Activated CD8-positive, alpha-beta T cell treated with anti-CD3 and anti-CD28 coated beads for 36 hours (primary cell): ENCODE data around the gene NLRC3. TPM values are rescaled to one million over a fixed set of nuclear protein-coding genes. Genes with fewer than 3 reads are reported as not detected.
A peak's percentile ranks its signal among the peaks of the same experiment; 100 is the strongest.

ENCODE experiments used
- ATAC-seq: fragments of 200-7000 bp; cut with Tn5 transposase; one replicate; pipeline ENCODE4 v1.10.0; 2021; ENCODE audit warnings: mild to moderate bottlenecking, moderate library complexity
- CTCF ChIA-PET: fragments of 350-600 bp; sonication (Branson Sonifier 250); formaldehyde crosslinking; loops from one replicate; lab custom pipeline; 2021; ENCODE audit warnings: antibody characterized with exemption; lab: Charles Lee
- POLR2A ChIA-PET: fragments of 350-600 bp; sonication (Branson Sonifier 250); formaldehyde crosslinking; loops from one replicate; lab custom pipeline; 2021; ENCODE audit warnings: antibody characterized with exemption; lab: Charles Lee
- DNase-seq: peaks from one replicate; pipeline ENCODE4 v3.0.0-alpha.2; 2020
- H3K27ac Mint-ChIP-seq: one replicate; pipeline ENCODE4 v1.8.0; 2021; ENCODE audit warnings: mild to moderate bottlenecking, mixed read lengths
- H3K27me3 Mint-ChIP-seq: one replicate; pipeline ENCODE4 v1.8.0; 2021; ENCODE audit warnings: mixed read lengths
- H3K36me3 Mint-ChIP-seq: one replicate; pipeline ENCODE4 v1.8.0; 2021; ENCODE audit warnings: low read depth, mixed read lengths
- H3K4me1 Mint-ChIP-seq: one replicate; pipeline ENCODE4 v1.8.0; 2021; ENCODE audit warnings: low read depth, mixed read lengths
- H3K4me3 Mint-ChIP-seq: one replicate; pipeline ENCODE4 v1.8.0; 2021; ENCODE audit warnings: mild to moderate bottlenecking, moderate library complexity, mixed read lengths
- H3K9me3 Mint-ChIP-seq: one replicate; pipeline ENCODE4 v1.8.0; 2021; ENCODE audit warnings: mixed read lengths
- intact Hi-C: fragments of 100-400 bp; cut with micrococcal nuclease; formaldehyde crosslinking; loops from one replicate; pipeline ENCODE4 v1.10.0; 2022
- total RNA-seq, 2 experiments: library from RNA; stranded (reverse); gene quantifications; one replicate each; pipeline ENCODE4 v1.2.3, GENCODE V29; 2021
- TF ChIP-seq, protein P1 (sequence below): fragments of 200-600 bp; IDR thresholded peaks from one replicate; pipeline ENCODE4 v1.8.0; 2022; ENCODE audit warnings: antibody characterized with exemption, mild to moderate bottlenecking

NLRC3 gene, protein sequence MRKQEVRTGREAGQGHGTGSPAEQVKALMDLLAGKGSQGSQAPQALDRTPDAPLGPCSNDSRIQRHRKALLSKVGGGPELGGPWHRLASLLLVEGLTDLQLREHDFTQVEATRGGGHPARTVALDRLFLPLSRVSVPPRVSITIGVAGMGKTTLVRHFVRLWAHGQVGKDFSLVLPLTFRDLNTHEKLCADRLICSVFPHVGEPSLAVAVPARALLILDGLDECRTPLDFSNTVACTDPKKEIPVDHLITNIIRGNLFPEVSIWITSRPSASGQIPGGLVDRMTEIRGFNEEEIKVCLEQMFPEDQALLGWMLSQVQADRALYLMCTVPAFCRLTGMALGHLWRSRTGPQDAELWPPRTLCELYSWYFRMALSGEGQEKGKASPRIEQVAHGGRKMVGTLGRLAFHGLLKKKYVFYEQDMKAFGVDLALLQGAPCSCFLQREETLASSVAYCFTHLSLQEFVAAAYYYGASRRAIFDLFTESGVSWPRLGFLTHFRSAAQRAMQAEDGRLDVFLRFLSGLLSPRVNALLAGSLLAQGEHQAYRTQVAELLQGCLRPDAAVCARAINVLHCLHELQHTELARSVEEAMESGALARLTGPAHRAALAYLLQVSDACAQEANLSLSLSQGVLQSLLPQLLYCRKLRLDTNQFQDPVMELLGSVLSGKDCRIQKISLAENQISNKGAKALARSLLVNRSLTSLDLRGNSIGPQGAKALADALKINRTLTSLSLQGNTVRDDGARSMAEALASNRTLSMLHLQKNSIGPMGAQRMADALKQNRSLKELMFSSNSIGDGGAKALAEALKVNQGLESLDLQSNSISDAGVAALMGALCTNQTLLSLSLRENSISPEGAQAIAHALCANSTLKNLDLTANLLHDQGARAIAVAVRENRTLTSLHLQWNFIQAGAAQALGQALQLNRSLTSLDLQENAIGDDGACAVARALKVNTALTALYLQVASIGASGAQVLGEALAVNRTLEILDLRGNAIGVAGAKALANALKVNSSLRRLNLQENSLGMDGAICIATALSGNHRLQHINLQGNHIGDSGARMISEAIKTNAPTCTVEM
- total RNA-seq: 10 to 100 TPM; 17.9 to 19.8 TPM

DNA sequence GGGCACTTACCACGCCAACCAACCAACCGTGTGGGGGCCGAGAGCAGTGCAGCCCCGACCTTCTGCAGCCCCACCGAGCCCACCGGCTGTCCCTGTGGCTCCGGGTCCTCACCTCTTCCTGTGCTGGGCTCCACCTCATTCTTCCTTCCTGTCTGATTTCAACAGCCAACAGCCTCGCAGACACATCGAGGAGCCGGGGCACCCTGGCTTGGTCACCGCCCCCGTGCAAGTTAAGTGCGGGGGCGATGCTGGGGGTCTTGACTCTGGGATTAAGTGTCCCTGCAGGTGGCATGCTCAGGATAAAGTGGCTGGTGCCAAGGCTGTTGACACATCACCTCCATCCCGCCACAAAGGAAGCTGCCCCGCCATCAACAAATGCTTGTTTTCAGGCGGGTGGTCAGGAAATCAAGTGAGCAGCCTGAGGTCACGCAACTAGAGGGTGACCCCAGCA, at the start of gene NLRC3:
Gene NLRC3 (minus strand): TSS at position 102 of the 451 bp plus-strand sequence. CDS start 12,367 bp downstream, outside the sequence.
- peak within 1 kb of the TSS; percentile 99 for H3K4me3 Mint-ChIP-seq
- peaks cover 45% of the 10 kb centered on the region for H3K4me1 Mint-ChIP-seq
- peak within 1 kb of the TSS; percentile 98 for H3K27ac Mint-ChIP-seq
- peak; percentile 40 for ATAC-seq
- POLR2A ChIA-PET: interaction anchor here (1.1 to 1.4 kb wide), 3 partner anchors 34 to 60 kb away, joined by 3 to 4 read pairs (median 3); partner anchors contain the start of gene SLX4
- H3K36me3 Mint-ChIP-seq: peaks cover 7% of the 10 kb centered on the region
- TF ChIP-seq, protein P1, sequence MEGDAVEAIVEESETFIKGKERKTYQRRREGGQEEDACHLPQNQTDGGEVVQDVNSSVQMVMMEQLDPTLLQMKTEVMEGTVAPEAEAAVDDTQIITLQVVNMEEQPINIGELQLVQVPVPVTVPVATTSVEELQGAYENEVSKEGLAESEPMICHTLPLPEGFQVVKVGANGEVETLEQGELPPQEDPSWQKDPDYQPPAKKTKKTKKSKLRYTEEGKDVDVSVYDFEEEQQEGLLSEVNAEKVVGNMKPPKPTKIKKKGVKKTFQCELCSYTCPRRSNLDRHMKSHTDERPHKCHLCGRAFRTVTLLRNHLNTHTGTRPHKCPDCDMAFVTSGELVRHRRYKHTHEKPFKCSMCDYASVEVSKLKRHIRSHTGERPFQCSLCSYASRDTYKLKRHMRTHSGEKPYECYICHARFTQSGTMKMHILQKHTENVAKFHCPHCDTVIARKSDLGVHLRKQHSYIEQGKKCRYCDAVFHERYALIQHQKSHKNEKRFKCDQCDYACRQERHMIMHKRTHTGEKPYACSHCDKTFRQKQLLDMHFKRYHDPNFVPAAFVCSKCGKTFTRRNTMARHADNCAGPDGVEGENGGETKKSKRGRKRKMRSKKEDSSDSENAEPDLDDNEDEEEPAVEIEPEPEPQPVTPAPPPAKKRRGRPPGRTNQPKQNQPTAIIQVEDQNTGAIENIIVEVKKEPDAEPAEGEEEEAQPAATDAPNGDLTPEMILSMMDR: no peak
- no peaks in the 10 kb centered on the region for H3K9me3 Mint-ChIP-seq
- intact Hi-C loops: loop anchor here (10.0 kb wide), 1 partner anchor 73 kb away; the partner anchor contains the start of gene CLUAP1
- DNase-seq: peak; percentile 75
- no peaks in the 10 kb centered on the region for H3K27me3 Mint-ChIP-seq
- CTCF ChIA-PET: no interaction called here

DNA sequence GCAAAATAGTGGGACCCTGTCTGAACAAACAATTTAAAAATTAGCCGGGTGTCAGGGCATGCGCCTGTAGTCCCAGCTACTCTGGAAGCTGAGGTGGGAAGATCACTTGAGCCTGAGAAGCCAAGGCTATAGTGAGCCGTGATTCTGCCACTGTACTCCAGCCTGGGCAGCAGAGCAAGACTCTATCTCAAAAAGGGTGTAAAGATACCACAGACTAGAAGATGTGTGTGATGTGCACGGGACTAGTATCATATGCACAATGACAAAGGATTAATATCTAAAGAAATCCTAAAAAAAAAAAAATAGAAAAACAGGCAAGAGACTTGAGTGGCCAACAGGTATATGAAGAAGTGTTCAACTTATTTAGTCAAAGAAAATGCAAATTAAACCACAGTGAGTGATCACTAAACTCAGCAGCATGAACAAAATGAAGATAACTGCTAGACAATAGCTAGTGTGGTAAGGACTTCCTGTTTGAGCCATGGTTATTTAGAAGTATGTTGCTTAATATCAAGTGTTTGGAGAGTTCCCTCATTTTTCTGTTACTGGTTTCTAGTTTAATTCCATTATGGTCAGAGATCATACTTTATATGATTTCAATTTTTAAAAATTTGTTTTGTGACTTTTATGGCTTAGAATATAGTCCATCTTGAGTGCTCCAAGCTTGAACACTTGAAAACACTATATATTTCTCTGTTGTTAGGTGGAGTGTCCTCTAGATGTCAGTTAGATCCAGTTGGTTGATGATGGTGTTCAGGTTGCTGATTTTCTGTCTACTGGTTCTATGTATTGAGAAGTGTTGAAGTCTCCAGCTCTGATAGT, 48.9 kb upstream of the NLRC3 start:
- Mint-ChIP-seq H3K9me3 (no peaks in the 10 kb centered on the region), H3K4me3 (no peak overlapping the region), H3K36me3 (no peaks in the 10 kb centered on the region), H3K27me3 (no peaks in the 10 kb centered on the region), H3K4me1 (peaks cover 31% of the 10 kb centered on the region), H3K27ac (peak overlapping the region; percentile 80)
- ChIA-PET CTCF (interaction anchor here (0.6 to 1.9 kb wide), 7 partner anchors 12 to 536 kb away, joined by 3 to 6 read pairs (median 3); partner anchors contain the start of gene SLX4), POLR2A (interaction anchor here (1.0 kb wide), 2 partner anchors 12 to 14 kb away, joined by 3 read pairs; no protein-coding TSS in a partner anchor)
- ATAC-seq: peak; percentile 89
- DNase-seq: no peak
- TF ChIP-seq, protein P1: no peak
- intact Hi-C loops: no loop called here

DNA sequence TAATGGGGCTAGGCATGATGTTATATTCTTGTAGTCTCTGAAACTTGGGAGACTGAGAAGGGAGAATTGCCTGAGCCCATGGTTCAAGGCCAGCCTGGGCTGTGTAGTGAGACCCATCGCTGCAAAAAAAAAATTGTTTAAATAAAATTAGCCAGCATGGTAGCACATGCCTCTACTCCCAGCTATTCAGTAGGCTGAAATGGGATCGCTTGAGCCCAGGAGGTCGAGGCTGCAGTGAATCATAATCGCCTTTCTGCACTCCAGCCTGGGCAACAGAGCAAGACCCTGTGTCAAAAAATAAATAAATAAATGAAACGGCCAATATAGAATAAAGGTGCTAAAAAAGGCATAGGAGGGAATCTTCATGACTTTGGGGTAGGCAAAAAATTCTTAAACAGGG, 48.1 kb upstream of the NLRC3 start:
- CTCF ChIA-PET: interaction anchor here (1.4 to 1.9 kb wide), 2 partner anchors 13 to 101 kb away, joined by 3 to 5 read pairs; partner anchors contain the start of gene SLX4
- Mint-ChIP-seq H3K4me3 (no peak overlapping the region), H3K9me3 (no peaks in the 10 kb centered on the region), H3K4me1 (peaks cover 31% of the 10 kb centered on the region), H3K27ac (peak overlapping the region; percentile 80), H3K27me3 (no peaks in the 10 kb centered on the region), H3K36me3 (no peaks in the 10 kb centered on the region)
- TF ChIP-seq, protein P1: no peak
- intact Hi-C loops: no loop called here
- DNase-seq (no peak), ATAC-seq (no peak)
- POLR2A ChIA-PET: interaction anchor here (1.0 kb wide), 2 partner anchors 12 to 13 kb away, joined by 3 read pairs; no protein-coding TSS in a partner anchor

DNA sequence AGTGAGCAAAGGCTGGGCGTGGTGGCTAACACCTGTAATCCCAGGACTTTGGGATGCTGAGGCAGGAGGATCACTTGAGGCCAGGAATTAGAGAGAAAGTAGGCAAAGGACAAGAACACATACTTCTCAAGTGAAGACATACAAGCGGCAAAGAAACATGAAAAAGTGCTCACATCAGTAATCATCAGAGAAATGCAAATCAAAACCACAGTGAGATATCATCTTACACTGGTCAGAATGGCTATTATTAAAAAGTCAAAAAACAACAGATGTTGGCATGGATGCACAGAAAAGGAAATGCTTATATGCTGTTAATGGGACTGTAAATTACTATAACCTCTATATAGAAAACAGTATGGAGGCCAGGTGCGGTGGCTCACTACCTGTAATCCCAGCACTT, 46.4 kb upstream of the NLRC3 start:
- Mint-ChIP-seq H3K9me3 (no peaks in the 10 kb centered on the region), H3K27me3 (no peaks in the 10 kb centered on the region), H3K4me1 (peaks cover 34% of the 10 kb centered on the region), H3K4me3 (no peak overlapping the region), H3K27ac (no peak overlapping the region), H3K36me3 (no peaks in the 10 kb centered on the region)
- TF ChIP-seq, protein P1: no peak
- no peak for DNase-seq
- ChIA-PET CTCF (no interaction called here), POLR2A (no interaction called here)
- intact Hi-C loops: no loop called here
- no peak for ATAC-seq
